GM21786 (cell line): ENCODE measurements around the gene ZBTB21.

Experiments
- ATAC-seq: cut with Tn5 transposase; IDR thresholded peaks from one replicate; pipeline ENCODE4 v1.9.1; 2021; ENCODE audit not compliant: unreplicated experiment

The ZBTB21 gene

GRCh38 chr21:42040411-42041180, 30.4 kb upstream of the ZBTB21 start:
- no peak for ATAC-seq

- no peak for ATAC-seq
Observed at GRCh38 chr21:42039911-42040351, 29.8 kb upstream of the ZBTB21 start.

DNA sequence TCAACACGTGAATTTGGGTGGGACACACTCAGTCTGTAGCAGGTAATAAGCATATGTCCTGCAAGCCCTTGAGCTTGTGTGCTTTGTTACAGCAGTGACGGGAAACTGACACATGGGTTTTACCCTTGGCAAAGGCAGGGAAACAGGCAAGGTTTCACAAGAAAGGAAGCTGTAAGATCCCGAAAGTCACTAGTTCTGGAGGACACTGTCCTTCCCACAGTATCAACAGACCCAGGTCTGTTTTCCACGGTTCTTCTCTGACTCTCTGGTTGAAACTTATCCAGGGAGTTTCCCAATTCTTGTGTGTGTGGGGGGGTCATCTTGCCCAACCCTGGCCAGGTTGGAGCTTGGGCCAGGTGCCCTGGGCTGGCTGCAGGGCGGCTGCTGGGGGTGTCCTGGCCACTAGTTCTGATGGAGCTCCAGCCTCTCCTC, 29.3 kb upstream of the ZBTB21 start:
- no peak for ATAC-seq

GRCh38 chr21:42038826-42039425, 28.8 kb upstream of the ZBTB21 start:
- ATAC-seq, result no peak

GRCh38 chr21:42038393-42038792, 28.2 kb upstream of the ZBTB21 start:
- no peak for ATAC-seq

DNA sequence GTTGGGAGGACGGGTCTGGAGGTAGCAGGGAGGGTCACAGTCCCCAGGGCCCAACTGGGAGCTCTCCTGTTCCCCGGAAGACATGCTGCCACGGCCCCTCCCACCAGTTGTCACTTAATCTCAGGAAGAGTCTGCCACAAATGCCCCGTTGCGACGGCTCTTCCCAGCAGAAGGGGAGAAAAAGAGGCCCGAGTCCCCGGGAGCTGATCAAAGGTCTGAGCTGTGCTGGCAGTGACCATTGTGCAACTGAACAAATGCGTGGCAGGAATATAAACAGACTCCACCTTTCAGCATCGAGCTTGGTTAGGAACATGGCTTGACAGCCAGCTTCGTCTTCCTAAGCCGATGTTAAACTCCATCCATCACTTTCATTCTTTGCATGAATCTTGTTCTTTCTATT, 27.8 kb upstream of the ZBTB21 start:
- ATAC-seq, result no peak

GRCh38 chr21:42037516-42037915, 27.4 kb upstream of the ZBTB21 start:
- ATAC-seq, result no peak

DNA sequence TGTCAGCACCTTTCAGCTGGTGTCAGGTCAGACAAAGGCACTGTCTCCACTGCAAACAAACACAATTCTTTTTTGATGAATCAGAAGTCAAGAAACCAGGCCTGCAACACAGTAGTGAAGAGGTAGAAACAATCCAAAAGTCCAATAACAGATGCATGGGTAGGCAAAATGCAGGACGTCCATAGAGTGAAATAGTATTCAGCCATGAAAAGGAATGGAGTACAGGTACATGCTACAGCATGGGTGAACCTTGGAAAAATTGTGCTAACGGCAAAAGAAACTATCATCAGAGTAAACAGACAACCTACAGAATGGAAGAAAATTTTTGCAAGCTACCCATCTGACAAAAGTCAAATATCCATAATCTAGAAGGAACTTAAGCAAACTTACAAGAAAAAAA, 26.2 kb upstream of the ZBTB21 start:
- no peak for ATAC-seq

GRCh38 chr21:42032968-42033367, 22.8 kb upstream of the ZBTB21 start:
- ATAC-seq, result no peak

DNA sequence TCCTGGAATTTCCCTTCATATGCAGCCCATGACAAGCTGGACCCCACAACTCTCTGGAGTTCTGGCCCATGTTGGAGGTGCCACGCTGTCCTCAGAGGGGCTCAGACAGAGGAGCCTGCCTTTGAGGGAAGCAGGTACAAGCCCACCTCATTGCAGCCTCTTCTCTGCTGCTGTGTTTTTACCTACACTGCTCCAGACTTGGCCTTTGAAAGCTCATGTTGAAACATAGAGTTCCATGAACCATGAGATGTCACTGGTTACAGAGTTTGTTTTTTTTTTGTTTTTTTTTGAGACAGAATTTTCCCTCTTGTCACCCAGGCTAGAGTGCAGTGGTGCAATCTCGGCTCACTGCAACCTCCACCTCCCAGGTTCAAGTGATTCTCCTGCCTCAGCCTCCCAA, 22.1 kb upstream of the ZBTB21 start:
- no peak for ATAC-seq

DNA sequence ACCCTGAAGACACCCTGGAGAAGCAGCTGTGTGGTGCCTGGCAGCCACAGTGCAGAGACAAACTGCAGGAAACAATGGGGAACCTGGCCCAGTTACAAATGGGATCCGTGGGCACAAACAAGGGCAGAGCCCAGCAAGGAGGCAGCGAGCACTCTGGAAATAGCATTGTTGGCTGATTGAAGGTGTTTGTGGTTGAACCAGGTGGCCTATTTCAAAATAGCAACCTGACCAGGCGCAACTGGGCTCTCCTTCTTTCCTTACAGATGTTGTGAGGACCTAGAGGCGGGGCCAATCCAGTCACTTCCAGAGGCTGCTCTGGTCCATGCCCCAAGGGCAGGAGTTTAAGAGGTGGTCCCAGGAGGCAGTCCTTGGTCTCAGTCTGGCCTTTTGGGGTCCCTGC, 21.7 kb upstream of the ZBTB21 start:
- ATAC-seq, result no peak

DNA sequence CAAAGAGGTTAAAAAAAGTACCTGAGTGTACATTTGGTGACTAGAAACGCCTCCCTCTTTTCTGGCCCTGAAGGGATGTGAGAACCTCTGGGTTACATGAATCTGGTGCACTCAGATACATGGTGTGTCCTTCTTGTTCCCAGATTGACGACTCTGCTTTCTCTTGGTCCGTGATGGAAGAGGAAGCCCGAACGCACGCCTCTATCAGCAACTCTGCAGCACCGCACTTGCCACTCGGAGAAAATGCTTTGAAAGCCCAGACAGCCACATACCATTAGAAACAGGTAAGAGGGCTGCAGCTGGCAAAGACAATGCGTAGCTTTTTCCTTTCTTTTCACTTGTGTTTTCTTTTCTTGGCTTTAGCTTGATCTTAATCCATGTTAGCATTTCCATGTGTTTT, 21.1 kb upstream of the ZBTB21 start:
- no peak for ATAC-seq

DNA sequence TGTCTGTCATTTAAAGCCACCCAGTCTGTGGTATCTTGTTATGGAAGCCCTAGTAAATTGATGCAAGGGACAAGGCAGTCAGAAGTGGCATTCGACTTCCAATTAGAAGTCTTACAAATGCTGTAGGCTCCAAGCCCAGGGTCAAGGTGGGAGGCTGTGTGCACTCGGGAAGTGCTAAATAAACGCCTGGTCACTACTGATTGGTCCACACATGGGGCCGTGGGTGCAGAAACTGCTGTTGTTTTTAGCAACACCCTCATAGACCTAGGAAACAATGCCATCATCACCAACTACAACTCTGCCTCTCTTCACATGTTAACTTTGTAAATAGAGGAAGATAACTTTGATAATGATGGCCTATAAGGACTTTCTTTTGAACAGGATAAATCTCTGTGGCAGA, 20.2 kb upstream of the ZBTB21 start:
- no peak for ATAC-seq

DNA sequence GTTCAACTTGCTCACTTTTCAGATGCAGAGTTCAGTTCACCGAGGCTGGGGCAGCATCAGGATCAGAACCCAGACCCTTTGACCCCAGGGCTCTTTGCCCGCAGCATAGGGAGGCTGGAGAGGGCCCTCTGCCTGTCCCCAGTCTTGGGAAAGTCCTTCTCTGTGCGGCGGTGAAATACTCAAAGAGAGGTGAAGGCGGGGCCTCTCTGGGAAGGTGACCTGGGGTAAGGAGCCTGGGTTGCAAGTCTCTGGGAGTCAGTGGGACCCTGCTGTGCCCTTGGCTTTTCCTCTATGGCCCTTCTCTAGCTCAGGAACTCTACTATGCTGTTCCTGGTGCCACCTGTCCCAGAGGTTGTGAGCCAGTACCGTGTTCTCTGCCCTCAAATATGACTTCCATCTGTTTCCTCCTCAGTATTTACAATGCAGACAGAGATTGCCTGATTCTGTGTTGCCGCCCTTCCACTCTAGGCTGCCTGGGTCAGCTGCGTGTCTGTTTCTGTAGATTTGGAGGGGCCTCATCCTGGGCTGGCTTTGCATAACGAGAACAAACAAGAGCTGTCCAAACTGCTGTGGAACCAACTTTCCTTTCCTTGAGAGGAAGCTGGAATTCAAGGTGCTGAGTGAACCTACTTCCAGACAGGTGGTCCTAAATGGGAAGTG, 18.7 kb upstream of the ZBTB21 start:
- ATAC-seq, result no peak

DNA sequence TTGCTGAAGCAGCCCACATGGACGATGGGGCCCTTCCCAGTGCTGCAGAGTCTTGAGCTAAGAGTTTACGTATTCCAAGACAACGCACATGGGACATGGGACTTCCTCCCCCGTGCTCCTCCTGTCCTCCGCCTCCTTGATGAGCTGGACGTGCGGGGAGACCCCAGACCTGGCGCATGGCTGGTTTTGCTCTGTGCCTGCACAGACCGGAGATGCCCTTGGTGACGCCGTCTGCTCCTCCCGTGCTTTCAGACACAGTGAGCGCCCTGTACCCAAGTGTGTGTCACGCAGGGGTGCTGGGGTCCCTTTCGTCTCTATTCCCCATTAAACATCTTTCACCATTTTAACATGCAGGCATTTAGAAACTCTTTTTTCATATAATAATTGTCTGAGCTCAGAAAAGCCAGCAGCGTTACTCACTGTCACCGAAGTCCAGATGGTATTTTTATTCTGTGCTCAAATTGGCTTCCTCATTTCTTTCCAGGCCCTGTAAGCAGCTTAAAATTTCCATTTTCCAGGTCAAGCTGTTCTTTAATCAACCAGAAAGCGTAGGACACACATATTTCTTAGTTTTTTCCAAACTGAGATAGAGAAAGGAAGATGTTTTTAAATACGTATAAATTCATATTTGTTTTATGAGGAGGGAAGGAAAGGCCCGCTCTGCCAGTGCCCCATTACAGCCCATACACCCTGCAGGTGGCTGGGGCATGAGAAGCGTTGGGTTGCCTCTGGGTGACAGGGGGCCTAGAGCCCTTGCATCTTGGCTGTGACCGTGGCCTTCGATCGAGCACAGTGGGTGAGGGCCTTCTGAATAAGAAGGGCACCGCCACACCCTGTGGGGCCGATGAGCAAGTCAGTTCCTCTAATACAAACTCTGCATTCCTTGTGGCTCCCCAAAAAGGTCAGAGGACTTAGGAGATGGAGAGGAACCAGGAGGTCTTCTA, 17.9 kb upstream of the ZBTB21 start:
- no peak for ATAC-seq

DNA sequence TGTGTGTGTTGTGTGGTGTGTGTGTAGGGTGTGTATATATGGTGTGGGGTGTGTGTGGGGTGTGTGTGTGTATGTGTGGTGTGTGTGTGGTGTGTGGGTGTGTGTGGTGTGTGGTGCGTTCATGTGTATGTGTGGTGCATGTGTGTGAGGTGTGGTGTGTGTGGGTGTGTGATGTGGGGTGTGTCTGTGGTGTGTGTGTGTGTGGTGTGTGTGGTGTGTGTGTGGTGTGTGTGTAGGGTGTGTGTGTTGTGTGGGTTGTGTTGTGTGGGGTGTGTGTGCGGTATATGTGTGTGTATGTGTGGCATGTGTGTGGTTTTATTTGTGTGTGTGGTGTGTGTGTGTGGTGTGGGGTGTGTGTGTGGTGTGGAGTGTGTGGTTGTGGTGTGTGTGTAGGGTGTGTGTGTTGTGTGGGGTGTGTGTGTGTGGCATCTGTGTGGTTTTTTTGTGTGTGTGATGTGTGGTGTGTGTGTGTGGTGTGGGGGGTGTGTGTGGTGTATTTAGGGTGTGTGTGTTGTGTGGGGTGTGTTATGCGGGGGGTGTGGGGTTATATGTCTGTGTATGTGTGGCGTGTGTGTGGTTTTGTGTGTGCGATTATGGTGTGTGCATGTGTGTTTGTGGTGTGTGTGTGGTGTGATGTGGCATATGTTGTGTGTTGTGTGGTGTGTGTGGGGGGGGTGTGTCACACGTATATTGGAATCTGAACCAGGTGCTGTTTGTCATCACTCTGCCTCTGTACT, 17.1 kb upstream of the ZBTB21 start:
- no peak for ATAC-seq

- no peak for ATAC-seq
Observed at GRCh38 chr21:42026082-42026435, 15.9 kb upstream of the ZBTB21 start.

GRCh38 chr21:42025376-42026081, 15.4 kb upstream of the ZBTB21 start:
- ATAC-seq, result no peak

- ATAC-seq, result no peak
Observed at GRCh38 chr21:42022906-42023305, 12.7 kb upstream of the ZBTB21 start.

DNA sequence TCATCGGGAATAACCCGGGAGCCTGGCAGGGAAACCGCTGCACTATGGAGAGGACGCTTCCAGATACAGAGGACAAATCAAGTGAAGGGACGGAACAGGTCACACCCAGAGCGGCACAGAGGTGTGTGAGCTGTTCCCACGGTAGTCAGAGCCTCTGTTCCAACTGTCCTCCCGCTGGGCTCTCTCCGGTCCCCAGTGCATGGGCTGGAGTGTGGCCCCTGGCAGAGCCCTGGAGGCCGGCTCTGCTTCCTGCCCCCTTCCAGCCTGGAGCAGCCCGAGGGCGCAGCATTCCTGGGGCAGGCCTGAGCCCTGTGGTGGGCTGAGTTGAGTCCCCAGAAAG, 11.9 kb upstream of the ZBTB21 start:
- no peak for ATAC-seq
